GM18873 (cell line): ENCODE results near the gene NANOS1.

Experiments used
- ATAC-seq: cut with Tn5 transposase; IDR thresholded peaks from one replicate; pipeline ENCODE4 v1.9.1; 2021; ENCODE audit warnings: mild to moderate bottlenecking, moderate library complexity, moderate number of reproducible peaks; ENCODE audit not compliant: unreplicated experiment, low FRiP score

Gene NANOS1

DNA sequence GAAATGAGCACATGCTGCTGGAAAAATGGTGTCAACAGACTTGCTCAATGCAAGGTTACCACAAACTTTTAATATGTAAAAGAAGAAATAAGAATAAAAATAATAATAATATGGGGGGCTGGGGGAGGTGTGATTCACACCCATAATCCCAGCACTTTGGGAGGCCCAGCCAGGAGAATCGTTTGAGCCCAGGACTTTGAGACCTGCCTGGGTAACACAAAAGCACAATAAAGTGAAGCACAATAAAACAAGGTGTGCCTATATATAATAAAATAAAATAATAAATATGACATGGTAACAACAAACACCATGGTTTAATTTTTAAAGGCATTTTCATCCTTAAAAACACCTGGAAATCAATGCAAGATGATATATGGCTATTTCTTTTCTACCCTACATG lies 26.0 kb downstream of the NANOS1 start:
- ATAC-seq: no peak

DNA sequence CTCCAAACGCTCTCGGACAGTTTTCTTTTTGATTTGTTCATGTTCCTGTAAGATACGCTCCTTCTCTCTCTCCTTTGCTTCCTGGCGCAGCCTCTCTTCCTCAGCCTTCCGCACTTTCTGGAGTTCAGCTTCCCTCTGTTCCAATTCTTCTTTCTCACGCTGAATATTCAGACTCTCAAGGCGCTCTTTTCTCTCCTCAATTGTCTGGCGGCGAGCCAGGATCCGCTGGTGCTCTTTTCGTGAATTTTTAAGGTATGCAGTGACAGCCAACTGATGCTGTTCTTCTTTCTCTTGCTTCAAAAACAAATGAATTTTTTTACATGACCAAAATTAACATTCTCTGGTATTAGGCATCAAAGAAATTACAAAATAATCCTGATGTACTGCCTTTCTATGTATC lies 28.5 kb downstream of the NANOS1 start:
- no peak for ATAC-seq

DNA sequence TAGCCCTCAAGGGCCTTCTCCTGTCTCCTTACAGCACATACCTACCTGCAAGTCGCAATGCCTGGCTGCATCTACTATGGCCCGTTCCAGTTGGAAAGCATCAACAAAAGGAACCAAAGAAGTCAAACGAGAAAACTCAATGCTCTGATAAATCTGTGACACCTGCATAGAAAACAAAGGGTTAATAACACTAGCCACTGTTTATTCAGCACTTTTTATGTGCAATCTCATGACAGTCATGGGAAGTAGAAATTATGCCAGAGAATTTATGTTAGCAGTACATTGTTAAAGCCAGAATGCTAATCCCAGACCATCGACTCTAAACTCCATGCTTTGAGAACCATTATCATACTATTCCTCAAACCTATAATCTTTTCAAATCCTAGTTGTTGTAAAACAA lies 30.0 kb downstream of the NANOS1 start:
- no peak for ATAC-seq

DNA sequence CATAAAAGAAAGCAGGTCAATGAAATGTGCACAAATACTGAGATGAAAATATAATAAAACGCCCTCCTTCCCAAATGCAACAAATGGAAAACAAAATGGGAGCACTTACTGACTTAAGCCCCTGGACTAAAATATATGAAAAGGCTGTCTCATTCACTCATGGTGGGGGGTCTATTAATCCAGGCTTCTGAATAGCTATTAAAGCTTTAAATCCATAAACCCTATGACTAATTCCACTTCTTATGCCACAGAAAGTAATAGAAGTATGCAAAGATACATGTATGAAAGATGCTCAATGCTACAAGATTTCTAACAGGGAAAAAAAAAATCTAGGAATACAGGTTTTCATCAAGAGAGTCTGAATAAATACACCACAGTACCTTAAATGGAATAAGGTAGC lies 30.6 kb downstream of the NANOS1 start:
- ATAC-seq: no peak

DNA sequence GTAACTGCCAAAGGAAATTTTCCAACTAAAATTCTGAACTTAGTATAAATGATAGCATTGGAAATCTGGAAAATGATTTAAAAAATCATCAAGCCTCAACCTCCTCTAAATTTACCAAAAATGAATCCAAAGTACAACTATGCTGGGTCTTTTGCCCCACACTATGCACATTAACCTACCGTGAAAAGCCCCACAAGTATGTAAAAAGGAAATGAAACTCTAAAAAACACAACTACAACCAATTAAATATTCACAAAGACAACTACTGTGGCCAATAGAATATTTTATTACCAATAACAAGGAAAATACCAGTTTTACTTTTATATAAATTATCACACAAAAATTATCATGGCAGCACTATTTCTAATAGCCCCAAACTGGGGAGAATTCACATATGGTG lies 31.8 kb downstream of the NANOS1 start:
- no peak for ATAC-seq

DNA sequence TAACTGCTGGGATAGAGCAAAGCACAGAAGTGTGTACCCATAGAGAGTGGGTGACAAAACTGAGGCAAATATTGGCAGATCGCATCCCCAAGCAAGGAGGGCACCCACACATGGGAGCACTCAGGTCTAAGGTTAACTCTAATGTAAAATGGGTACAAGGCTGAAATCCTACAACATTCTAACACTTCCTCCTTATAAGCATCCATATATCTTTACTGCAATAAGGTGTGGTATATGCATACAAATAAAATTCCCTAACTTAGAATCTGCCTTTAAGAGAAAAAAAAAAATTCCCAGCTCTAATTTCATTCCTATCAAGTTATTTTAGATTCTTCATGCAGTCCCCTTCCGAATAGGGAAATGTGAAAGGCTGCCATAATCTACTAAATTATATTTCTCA lies 32.4 kb downstream of the NANOS1 start:
- ATAC-seq: no peak

DNA sequence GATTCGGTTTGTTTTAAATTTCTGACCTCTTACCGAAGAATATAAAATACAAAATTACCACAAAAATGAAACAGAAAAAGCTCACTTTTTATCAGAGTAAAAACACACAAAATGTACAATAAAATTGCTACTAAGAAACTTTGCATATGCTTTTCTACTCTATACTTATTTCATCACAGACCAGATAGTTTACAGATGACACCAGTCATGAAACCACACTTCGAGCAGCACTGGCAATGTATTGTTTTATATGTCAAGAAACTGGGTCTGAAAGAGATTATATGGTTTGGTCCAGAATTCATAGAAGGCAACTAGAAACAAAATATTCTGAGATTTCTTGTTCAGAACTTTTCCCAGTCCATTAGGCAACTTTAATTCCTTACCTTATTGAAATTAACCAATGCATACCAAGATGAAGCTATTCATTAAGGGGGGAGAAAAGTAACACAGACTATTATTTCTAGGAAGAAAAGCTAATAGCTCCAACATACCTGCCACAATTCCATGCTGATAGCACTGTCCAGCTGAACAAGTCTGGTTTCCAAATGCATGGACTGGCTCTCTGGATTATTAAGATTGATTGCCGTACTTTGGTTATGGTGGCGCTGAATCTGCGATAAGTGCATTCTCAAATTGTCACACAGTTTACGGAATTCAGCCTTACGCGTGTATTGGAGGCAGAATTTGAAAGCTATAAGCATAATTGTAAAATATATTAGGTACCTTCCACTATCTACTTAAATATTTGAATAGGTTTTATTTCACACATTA lies 41.1 kb downstream of the NANOS1 start:
- no peak for ATAC-seq

DNA sequence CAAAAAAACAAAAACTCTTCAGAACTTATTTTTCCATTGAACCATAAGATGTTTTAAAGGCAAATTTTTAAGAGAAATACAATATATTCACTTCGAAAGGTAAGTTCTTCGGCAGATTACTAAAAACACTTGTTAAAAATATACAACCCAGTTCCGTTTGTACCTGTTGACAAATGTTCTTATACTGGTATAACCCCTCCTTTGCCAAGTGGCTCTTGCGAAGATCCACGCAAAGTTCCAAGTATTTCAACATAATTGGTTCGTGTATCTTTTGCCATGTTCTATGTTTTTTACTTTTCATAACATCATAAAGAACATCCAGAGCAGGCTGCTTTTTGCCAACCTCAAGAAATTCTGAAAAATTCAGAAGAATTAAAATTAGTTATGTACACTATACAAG lies 44.1 kb downstream of the NANOS1 start:
- ATAC-seq: no peak

DNA sequence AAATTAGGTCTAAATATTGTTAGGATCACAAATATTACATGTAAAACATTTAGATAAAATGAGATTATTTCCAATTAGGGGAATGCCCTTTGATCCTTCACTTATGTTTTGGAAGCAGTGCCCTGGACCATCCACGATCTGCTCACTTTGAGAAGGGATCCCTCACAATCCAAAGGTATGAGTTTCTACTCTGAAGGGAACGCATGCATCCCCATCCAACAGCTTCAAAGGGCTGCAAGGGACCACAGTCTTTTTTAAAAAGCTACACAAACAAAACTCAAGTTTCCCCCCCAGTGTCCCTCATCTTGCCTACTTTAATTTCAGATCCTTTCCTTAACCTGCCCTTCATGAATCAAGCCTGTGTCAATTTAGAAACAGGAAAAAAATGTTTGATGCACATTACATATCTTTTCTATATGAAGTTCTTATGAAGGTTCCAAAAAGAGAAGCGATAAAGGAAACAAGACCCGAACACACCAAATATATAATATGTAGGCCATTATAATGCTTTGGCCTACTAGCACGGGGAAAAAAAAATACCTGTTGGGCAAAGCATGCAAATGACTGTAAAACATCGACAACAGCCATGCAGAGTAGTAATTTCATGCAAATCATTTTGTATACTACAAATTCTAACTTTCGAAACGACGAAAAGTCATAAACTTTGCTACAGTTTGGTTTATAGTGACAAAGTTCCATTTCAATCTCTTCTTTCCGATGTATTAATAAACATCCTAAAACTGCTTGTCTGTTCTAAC lies 49.1 kb downstream of the NANOS1 start:
- no peak for ATAC-seq

DNA sequence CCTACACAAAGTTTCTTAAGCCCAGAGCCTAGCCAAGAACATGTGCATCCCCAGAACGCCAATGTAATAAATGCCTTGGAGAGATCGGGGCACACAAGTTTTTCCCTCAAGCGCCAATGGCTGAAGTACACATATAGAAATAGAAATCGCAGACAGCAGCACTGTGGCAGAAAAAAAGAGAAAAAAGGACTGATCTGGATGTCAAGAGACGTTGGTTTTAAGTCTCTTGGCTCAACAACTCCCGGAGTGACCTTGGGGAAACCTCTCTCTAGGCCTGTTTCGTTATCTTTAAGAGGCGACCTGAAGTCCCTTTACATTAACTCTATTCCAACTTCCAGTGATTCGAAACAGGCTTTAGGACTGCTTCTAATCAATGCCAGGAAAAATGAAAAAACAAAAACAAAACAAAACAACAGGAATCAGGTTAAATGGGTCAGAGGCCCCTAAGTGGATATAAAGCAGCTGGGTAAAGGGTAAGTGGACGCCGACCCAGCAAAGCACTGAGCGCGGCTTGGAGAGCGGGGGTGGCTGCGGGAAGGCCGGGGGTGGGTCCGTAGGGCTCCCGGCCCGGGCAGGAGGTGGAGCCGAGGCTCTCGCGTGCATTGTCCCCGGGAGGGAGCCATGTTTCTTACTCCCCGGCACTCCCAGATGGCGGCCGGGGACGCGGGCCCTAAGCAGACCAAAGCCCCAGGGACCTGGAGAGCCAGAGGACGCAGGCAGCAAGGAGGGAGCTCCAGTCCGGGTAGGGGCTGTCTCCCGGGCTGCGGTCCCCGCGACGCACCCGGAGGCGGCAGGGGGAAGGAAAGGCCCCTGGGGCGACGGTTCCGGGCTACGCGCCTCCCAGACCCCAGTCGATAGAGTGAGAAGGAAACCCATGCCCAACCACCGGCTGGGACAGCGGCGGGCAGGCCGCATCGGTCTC lies 50.3 kb downstream of the NANOS1 start:
- ATAC-seq: peak; percentile 37

DNA sequence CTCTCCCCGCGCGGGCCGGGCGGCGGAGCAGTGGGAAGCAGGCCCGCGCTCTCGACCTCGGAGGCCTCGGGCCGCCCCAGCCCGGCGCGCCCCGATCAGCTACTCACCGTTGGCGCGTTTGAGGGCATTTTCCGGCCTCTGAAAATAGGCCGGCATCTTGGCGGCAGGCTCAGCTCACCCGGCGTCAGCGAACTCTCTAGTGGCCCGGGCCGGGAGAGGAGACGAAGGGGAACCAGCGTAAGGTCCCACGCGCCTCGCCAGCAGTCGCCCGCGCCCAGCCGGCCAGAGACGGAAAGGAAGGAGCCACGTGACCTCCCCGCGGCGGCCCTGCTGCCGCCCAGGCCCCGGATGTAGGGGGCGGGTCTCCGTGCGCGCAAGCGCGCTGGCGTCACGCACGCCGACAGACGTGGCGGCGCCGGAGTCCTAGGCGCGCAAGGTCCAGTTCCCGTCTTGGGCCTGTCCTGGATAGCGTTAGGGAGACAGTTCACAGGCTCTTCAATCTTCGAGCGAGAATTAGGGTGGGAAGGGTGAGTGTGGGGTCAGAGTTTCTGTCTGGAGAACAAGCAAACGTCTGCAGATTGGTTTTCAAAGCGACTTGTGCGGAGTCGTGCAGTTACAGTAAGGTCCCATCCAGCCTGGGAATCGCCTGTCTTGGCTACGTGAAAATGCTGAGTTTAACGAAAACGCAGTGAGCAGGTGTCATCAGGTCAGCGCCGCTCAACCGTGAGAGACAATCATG lies 51.2 kb downstream of the NANOS1 start, which contains the start of gene EIF3A:
TSS of gene EIF3A (minus strand) at position 297 of the 739 bp plus-strand sequence. CDS start at position 156, 141 bp downstream.
- peak; percentile 70 for ATAC-seq
